ENCODE results near the gene WDR54.
"Not testable (repeated sequence)": the region's sequence is repeated elsewhere in the genome, so short reads cannot be mapped to it uniquely, and the experiment has no call there.

The WDR54 gene

DNA sequence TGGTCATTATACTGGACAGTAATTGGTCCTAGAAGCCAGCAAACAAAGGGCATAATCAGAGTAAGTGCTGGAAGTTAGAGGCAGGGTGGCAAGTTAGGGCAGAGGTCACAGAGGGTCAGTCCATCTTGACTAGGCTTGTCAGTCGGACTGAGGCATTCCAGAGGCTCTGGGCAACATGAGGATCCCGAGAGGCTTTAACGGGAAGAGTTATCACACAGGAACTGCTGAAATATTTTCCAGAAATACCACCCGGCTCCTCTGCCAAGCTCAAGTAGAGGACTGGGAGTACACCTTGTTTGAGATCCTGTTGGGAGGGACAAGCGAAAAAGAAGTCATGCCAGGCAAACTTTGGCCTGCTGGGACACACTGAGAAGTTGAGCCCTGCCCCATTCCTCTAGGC, 13.8 kb upstream of the WDR54 start:
- DNase-seq, result no peak

DNA sequence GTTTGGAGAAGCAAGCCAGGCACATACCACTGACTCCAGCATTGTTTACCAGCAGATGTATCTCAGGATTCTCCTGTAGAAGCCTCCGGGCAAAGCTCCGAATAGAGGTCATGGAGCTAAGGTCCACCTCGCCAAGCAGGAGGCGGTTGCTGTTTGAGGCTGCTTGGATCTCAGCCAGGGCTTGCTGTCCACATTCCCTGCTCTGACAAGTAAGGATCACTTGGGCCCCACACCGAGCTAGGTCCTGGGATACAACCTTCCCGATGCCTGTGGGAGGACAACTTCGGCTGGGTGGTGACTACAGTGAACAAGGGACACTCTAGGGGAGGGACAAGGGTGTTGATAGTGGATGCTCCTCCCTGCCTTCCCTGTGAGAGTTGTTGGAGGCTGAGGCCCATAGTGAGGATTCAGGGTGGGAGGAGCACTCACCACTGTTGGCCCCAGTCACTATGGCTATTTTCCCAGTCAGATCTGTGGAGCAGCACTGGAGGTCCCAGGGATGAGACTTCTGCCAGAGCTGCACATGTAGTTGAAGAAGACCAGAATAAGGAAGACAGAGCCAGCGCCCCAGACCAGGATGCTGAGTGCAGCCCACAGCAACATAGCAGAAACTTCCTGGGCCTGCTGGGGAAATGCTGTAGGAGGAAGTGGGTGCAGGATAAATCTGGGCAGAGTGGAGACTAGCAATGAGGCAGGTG, 8.4 kb upstream of the WDR54 start:
- DNase-seq, result no peak

- no peak for DNase-seq
Observed at GRCh38 chr2:74414441-74414840, 7.1 kb upstream of the WDR54 start.

GRCh38 chr2:74414881-74415761, 6.4 kb upstream of the WDR54 start:
- DNase-seq, result peak; percentile 37

DNA sequence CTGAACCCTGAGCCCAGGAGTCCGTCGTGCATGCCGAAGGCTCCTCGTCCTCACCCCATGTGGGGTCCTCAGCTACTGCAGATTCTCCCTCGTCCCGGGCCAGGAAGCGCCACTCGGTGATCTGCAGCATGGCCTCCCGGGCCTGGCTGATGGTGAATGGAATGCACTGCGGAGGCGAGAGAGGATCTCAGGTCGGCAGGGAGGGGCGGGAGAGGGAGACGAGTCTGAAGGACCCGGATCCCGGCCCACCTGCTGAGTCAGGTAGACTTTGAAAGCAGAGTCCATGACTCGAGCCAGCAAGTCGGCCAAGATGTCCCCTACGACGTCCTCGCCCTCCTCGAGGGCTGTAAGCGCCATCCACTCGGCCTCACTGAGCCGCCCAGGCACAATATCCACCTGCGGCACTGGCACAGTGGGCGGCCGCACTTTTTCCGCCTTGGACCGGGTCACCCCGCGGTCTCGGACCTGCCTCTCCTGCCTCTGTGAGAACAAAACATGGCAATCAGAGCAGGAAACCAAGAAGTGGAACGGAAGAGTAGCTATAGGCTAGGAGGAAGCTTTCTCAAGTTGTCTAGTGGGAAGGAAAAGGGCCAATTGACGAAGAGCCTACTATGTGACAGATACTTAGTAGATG, 5.7 kb upstream of the WDR54 start:
- no peak for DNase-seq

- DNase-seq, result no peak
Observed at GRCh38 chr2:74416778-74417177, 4.8 kb upstream of the WDR54 start.

DNA sequence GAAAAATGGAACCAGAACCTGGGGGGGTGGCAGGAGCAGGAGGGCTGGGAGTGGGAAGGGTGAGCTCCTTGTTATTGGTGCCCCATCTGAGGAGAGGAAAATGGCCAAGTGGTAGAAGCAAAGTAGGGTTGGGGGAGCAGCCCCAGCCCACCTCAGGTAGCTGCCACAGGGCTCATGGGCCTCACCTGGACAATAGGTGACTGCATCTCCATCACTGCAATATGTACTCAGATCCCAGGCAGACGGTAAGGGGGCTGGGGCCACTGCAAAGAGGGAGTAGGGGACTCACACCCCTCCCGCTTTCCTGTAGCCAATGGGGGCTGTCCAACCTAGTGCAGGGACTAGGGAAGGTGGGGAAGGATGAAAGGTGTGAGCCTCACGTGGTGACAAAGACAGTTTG, 4.3 kb upstream of the WDR54 start:
- DNase-seq, result no peak

GRCh38 chr2:74417763-74418162, 3.8 kb upstream of the WDR54 start:
- DNase-seq, result no peak

DNA sequence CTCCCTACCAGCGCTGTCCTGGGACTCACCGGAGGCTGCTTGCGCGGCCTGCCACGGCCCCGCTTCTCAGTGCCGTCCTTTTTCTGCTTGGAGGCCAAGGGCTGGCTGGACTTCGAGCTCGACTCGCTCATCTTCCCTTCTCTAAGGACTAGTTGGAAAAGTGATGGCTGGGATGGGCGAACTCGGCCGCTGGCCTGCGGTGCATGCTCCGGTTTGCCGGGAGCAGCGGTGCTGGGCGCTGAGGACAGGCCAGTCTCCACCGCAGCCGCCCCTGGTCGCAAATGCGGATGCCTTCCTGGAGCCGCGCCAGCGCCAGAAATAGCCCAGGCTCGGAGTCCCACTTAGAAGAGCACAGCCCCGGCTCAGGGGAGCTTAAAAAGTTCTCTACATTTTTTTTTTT, 3.2 kb upstream of the WDR54 start:
- DNase-seq, result no peak

- no peak for DNase-seq
Observed at GRCh38 chr2:74419345-74419744, 2.2 kb upstream of the WDR54 start.

GRCh38 chr2:74420006-74420405, 1.5 kb upstream of the WDR54 start:
- no peak for DNase-seq

DNA sequence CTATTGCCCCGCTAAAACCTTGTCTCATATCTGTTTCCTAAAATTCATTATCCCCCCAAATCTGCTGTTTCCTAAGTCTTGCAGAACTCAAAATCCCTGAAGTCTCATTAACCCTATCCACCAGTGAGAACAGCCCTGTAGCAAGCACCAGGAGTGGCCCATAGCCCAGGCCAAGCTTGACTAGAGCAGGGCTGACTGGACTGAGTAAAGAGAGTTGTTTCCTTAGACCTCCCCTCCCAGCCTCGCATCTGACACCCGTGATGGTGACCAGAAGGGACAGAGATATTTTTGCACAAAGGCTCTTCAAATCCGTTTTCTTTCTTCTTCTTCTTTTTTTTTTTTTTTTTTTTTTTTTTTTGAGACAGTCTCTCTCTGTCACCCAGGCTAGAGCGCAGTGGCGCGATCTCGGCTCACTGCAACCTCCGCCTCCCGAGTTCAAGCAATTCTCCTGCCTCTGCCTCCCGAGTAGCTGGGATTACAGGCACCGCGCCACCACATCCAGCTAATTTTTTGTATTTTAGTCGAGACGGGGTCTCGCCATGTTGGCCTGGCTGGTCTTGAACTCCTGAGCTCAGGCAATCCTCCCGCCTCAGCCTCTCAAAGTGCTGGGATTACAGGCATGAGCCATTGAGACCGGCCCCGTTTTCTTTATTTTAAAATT, 957 bp upstream of the WDR54 start:
- not testable (repeated sequence) for DNase-seq

GRCh38 chr2:74423231-74424095, 1.9 kb downstream of the WDR54 start:
- DNase-seq, result no peak

DNA sequence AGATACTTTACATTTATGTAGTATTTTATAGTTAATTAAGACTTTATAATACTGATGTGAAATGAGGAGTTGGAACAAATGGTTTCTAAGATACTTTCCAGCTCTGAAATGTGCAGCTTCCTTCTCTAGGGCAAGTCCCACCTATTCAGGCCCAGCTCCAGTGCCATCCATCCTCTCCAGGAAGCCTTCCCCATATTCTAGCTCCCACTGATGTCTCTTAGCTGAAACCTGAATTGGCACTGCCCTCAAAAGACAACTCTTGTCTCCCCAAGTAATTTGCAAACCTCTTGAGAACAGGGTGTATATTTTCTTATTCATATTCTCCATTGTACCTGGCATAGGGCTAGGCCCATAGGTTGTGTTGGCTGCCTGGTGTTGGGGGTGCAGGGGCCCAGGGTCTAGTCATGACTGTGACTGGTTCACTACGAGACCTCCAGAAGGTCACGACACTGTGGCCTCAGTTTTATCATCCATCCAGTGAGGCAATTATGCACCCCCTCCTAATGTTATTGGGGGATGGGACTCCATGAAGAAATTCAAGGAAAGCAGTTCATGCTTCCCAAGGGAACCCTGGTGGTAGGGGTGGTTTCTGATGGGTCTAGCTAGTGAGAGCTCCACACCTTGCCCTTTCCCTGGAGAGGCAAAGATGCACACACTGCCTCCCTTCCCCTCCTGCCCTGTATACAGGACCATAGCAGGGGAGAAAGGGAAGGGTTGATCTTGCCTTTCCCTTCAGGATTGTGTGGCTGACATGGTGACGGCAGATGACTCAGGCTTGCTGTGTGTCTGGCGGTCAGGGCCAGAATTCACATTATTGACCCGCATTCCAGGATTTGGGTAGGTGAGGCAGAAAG, 2.8 kb downstream of the WDR54 start:
- no peak for DNase-seq

GRCh38 chr2:74424995-74425406, 3.5 kb downstream of the WDR54 start:
- no peak for DNase-seq

- no peak for DNase-seq
Observed at GRCh38 chr2:74425523-74425922, 4.0 kb downstream of the WDR54 start.

- no peak for DNase-seq
Observed at GRCh38 chr2:74426181-74426758, 4.7 kb downstream of the WDR54 start.

- DNase-seq, result no peak
Observed at GRCh38 chr2:74427551-74427950, 6.0 kb downstream of the WDR54 start.

- DNase-seq, result no peak
Observed at GRCh38 chr2:74428675-74429074, 7.1 kb downstream of the WDR54 start.

Measured in fibroblast of skin of scalp (primary cell).